ENCODE results near the gene GABRG3.

The GABRG3 gene

DNA sequence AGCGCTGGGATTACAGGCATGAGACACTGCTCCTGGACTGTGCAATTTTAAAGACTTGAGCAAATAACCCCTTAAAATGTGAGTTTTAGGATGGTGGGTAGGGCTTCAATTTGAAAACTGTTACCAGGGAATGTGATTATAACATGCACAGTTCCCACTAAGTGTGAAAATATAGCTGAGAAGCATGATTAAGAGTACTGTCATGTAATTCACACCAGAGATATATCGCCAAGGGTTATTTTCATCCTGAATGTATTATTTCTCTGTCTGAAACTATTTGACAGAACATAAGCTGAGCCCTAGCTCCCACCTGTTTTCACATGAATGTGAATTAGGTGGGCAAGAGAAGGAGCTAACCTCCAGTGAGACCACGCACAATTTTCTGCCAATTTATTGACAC, 457.2 kb downstream of the GABRG3 start:
- FAIRE-seq, result no peak

DNA sequence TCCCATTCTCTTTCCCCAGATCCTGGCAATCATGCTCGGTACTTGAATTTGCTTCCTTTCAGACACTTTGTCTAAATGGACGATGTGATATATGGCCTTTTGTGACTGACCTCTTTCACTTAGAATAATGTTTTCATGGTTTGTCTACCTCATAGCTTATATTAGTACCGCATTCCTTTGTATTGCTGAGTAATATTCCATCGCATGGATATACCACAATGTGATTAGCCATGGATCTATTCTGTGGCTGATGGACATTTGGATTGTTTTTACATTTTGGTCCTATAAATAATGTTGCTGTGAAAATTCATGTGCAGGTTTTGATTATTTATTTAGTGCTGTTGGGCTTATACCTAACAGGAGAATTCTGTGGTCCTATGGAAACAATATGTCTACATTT, 458.6 kb downstream of the GABRG3 start:
- FAIRE-seq, result no peak

DNA sequence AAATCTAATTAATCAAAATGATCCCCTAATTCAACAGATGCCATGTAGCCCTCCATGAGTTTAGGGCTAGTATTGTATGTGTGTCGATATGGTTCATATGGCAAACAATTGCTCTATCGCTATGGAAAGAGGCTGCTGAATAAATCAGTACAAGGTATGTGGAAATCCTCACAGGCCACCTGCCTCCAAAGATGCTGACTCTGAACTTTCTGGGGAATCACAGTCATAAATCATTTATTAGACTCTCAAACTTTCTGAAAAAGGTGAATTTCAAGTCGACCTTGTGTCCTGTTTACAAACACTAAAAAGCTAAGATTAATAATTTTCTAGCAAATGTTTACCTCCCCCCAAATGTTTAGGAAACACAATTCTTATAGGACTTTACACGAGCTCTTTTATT, 462.6 kb downstream of the GABRG3 start:
- no peak for FAIRE-seq

DNA sequence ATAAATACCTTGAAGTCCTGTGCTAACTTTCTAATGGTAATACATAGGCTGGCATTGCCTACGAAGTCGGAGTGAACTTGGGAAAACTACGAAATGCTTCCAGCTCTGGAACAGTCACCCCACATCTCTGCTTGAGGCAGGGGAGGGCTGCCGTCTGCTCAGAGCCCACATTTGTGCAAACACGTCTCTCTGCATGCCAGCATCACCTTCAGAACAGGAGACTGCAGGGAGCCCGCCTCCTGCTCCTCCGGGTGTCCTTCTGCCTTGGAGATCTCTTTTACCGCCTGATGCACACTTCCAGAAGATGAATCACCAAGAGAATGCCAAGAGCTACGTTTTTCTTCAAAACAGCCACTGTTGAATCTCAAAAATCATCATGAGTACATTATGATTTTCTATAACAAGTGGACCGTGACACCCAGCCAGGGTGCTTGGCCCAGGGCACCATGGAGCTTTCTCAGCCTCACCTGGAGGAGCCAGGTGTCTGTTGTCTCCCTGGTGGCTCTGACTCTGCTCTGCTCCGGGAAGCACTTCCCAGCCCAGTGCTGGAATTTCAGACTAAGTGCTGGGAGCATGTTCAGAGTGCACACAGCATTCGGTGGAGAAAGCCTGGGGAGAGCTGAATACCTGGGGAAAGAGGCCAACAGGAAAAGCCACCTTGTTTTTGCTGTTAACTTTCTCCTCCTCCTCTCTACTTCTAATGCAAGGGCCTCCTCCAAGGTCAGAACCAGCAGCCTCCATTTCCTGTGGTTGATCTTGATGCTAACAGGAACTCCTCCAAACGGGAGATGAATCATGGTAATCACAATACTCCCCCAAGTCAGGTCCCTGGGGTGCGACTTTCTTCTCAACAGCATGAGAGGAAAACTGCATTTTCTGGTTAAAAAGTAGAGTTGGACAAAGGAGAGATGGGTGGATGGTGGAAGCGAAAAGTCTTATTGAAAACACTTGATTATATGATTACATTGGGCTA, 467.7 kb downstream of the GABRG3 start:
- FAIRE-seq, result no peak

DNA sequence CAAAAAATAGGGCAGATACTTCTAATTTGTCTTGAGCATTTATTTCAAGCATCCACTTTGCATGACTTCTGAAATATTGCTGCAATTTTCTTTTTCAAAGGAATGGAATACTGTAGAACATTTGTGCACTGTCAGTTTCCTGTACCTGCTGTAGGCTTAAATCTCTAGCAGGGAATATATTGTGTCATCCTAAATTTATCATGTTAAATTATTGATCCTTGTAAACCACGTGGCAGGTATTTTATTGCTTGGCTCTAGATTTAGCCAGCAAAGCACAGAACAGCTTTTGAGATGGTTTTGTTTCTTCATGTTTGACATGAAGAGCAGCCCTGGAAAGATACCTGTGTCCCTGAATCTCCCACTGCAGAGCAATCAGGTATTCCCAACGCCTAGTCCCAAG, 470.1 kb downstream of the GABRG3 start:
- no peak for FAIRE-seq

DNA sequence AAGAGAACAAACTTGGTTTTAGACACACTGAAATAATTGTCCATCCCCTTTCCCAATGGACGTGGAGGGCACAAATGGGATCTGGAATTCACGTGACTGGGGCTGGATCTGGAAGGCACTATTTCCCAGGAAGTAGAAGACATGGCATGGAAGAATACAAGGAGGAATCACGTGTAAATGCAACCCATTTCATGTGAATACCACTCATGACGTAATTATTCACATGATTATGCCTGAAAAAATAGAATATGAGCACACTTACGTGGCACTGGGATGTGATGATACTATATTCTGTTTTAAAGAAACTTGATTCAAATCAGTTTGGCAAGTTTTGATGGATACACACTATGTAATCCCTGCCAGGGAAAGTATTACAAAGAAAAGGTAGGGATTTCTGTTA, 477.3 kb downstream of the GABRG3 start:
- FAIRE-seq, result no peak

DNA sequence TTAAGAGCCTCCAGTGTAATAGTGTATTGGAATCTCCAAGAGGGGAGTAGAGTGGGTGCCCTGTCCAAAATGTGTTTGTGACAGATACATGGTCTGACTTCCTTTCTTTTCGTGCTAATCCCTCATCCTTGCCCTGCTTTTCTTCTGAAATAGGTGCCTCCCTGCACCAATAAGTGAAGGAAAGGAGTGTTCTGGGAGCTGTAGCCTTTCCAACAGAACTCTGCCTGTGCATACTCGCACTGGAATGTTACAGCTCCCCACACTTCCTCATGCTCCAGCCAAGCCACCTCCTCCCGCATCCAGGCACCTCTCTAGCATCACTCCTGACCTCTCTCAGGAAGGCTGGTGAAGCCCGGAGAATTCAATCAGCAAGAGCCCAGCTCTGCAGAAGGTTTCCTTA, 478.0 kb downstream of the GABRG3 start:
- no peak for FAIRE-seq

DNA sequence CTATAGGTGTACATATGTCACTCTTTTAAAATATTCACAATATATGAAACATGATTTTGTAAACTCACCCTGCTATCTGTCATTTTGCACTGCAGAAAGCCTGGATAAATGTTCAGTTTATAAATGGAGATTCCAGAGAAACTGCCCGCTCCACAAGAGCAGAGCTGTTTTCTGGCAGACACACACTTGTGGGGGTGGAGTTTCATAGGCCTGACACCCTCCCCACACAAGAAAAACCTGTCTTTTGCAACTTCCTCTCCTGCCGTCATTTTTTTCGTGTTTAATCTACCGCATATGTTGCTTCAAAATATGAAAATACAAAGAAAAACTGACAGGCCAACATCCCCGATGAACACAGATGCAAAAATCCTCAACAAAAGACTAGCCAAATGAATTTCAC, 479.0 kb downstream of the GABRG3 start:
- FAIRE-seq, result no peak

DNA sequence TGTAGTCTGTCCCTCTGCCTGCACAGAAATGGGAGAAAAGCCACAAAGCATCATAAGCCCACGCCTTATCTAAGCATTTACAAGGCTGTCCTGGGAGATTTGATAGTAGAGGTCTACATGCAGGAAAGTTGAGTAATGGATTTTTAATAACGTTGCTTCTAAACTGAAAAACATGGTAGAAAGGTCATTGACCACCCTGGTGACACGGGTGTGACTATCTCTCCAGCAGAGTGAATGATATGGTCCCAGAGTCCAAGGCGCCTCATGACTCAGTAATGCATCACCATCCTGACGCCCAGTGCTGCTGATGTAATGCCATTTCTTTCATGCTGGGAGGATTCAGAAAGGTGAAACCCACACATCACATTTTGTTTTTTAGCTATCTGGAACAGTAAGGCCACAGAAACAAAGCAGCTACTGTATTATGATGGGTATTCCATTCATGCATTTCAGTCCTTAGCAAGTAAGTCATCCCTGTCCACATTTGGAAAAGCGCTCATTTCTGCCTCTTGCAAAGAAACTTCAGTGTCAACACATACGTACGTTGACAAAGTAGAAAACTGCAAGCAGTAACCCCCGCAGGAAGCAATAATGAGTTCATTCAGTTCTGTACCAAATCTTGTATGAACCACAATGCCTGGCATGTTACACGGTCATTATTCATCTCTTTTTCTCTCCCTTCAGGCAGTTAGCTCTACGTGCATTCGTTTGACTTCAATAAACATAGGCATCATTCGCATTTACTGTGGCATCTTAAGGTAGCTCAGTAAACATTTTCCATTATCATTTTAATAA, 483.5 kb downstream of the GABRG3 start:
- no peak for FAIRE-seq

DNA sequence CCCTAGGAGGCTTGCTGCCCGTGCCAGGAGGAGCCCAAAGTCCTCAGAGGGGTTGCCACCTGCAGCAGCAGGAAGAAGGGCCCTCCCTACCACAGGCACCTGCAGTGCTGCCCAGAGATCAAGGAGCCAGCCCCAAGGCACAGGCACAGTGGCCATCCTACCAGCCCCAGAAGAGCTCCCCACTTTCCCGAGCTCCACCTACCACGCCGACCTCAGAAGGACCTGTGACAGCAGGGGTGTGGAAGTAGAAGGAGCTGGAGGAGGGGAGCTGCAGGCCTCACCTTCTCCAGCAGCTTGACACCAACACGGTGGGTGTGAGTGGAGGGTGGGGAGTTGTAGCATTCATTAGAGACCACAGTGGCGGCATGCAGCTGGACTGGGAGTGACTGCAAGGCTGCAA, 485.8 kb downstream of the GABRG3 start:
- FAIRE-seq, result no peak

DNA sequence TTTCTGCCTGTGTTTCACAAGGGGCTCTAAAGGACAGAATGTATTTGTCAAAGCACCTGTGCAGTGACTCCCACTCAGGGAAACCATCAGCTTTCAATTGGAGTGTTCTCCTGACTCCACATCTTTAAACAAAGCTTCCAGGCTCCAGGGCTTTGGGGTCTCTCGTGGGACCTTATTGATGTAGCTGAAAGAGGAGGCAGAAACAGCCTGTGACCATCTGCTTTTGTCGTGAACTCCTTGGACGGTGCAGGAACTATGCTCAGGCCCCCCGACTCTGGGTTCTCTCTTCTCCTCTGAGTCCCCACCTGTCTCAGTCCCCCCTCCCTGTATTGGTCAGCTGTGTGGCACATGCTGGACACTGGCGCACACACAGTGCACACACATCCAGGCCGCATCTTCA, 486.8 kb downstream of the GABRG3 start:
- FAIRE-seq, result no peak

DNA sequence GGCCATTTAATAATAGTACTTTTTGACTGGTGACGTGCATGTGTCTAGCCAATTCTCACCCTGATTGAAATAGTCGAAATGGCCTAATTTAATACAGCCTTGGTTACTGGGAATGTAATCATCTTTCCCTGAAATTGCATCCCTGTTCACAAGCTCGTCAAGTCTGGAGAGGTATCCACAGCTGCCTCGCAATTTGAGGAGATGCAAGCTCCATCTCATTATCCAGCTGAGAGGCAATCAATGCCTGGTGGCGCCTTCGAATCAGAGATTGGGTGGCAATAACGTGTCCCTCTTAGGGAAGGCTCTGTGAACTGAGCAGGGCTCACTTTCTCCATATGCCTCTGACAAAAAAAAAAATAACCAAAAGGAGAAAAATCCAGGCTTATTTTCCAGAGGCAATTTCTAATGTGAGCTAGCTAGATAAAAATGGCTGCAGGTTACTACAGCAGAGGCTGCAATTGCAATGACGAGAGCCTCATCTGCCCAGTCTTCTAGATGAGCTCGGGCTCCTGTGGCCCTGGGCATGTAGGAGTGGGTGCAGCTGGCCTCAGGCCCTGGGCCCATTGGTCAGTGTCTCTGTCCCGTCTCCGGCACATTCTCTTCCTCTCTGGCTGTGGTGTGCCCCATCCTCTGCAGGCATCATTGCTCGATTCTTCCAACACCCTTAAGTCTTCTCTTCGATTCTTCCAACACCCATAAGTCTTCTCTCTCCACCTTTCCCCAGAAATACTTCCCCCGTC, 487.5 kb downstream of the GABRG3 start:
- no peak for FAIRE-seq

DNA sequence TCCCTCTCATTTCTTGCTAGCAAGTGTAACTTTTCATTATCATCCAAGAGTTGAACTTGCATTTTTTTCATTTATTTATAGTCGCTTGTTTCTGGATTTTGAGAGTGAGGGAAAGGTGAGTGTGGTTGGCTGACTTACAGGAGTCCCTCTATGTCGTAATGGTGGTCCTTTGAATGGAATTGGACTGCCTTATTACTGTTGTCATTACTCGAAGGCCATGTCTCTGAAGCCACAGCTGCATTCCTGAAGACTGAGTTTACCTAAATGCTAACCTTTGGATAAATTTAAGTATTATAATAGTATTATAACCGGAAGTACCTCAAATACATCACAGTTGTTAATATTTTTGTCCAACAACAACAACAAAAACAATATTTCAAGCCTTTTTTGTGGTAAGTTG, 488.9 kb downstream of the GABRG3 start:
- FAIRE-seq, result no peak

DNA sequence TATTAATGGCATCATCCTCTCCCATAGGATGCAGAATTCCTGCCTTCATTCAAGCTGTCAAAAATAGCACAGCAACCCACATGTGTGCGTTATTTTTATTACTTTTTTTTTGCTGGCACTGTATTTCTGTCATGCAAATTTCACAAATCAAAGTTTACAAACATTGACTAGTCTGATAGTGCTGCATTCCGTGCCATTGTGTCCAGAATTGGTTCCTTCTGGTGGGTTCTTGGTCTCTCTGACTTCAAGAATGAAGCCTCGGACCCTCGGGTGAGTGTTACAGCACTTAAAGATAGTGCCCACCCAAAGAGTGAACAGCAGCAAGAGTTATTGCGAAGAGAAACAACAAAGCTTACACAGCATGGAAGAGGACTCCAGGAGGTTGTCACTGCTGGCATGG, 490.2 kb downstream of the GABRG3 start:
- no peak for FAIRE-seq

DNA sequence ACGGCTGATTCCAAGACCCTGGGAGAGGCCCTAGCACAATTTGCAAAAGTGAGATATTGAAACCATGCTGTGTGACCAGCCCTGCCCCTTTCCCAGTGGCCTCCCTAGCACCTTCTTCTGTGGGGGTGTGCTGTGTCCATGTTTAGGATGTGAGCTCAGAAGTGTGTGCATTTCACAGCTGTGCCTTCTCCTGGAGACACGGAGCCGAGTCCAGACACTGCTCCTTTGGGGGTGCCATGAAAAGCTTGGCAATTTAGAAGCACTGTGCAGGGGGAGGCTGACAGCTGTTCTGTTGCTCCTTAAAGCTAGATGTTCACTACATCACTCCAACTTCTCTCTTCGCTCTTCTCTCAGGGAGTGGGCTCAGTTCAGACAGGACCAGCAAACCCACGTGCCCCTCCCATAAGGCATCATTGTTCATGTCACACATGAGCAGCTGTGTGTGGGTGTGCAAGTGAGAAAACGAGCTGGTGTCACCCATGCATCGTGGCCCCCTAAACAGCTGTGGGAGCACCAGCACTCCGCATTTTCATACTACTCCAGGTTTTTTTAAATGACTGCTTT, 492.6 kb downstream of the GABRG3 start:
- no peak for FAIRE-seq

DNA sequence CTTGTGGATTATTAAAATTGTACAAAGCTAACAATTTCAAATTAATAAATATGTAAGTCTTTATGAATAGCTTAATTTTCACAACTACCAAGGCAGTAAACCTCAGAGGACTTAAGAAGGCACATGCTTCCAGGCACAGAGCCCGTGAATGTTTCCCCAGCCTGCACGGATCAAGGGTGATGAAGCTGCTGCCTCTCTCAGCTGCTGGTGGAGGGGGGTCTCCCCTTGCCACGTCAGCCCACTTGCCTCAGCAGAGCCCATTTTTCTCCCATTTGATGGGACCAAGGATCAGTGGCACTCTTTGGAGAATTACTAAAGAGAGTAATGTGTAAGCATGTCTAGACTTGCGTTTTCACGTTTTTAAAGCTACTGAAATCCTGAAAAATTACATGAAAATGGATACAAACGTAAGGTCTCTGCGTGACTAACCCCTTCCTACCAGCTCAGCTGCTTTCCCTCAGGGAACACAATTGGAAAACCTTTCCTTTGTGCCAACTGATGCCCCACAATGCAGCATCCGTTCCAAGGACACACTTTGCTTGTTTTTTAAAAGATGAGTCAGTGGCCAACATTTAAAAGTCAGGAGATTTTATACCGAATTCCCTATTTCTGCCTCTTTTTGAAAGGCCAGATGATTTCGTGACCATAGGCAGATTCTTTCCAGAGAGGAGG, 494.1 kb downstream of the GABRG3 start:
- FAIRE-seq, result no peak

DNA sequence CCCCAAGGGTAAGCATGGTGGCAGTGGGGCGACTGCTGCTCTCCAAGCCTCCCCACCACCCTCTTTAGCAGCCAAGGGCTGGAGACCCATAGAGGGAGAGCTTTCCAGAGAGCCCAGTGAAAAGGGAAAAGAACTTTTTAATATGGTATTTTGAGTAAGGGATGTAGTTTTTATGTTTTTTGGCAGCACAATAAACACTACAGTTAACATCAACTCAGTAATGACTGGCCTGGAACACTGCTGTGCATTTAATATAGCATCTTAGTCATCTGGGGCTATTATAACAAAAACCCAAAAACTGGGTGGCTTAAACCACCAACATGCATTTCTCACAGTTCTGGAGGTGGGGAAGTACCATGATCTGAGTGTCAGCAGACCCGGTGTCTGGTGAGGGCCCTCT, 495.8 kb downstream of the GABRG3 start:
- FAIRE-seq, result no peak

DNA sequence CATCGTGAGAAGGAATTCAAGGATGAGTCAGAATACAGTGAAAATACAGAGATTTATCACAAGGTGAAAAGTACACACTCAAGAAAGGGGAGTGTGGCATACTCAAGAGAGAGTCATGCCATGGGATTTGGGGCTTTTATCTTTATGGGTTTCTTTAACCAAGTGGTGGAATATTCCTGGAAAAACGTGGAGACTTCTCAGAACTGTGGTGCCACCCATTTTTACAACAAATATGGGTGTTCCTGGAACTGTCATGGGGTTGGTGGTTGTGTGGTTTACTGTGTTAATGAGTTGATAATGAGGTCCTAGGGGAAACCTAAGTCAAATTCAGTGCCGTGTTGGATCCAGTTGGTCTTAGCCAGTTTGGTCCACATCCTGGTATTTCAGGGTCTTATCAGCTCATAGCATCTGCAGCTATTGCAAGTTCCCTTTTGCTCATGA, 497.2 kb downstream of the GABRG3 start:
- no peak for FAIRE-seq

DNA sequence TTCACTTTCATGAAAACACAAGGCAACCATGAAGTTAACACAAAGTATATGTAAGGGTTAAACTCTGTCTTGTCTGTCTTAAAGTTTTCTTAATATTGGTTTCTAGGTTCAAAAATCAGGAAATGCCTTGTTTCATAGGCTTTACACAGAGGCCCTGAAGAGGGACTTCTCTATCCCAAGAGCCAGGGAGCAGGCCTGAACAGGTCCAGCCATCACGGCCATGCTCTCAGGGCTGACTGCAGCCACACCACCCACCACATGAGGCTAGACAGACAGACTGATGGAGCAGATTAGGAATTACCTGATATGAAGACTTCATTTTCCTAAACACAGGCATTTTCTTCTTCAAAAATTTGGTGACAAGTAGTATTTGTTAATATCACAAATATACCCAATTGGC, 502.9 kb downstream of the GABRG3 start:
- no peak for FAIRE-seq

DNA sequence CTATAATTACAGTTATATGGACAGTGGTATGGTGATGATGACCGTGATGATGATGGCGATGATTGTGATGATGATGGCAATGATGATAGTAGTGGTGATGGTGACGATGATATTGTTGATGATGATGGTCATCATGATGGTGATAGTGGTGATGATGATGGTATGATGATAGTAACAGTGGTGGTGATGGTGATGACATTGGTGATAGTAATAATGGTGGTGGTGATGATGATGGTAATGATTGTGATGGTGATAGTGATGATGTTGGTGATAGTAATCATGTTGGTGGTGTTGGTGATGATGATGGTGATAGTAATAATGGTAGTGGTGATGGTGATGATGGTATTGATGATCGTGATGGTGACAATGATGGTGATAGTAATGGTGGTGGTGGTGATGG, 504.4 kb downstream of the GABRG3 start:
- FAIRE-seq, result no peak

DNA sequence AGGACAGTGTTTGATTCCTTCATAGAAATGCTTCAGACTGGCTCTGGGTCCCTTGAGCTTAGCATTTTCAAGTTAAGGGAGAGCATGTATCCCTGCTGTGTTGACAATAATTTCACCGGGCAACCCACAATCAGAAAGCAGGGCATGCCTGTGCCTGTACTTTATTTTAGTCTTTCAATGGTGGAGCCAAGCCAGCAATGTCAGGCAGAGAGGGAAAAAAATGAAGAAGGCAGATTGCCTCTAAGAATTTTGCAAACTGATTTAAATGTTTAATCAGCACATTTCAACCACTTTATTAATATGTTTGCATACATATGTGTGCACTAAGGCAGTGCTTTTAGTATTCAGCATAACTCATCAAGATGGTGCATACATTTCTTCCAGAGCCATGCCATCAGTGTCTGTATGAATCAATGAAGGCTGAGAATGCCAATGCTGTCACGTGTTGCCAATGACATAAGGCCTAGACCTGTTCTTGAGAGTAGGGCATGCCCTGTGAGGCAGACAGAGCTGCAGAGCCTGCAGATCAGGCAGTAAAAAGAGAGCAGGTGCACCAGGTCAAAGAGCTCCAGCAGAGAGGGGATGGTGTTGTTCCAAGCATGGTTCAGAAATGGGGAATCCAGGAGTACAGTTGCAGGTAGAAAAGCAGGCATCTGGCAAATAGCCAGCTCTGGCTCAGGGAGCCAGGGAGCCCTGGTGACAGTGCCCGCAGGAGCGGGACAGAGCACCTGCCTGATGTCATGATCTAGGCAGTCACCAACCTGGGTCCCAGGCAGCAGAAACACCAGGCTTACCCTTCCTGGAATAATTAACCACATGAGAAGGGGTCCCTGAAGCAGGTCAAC, 508.5 kb downstream of the GABRG3 start:
- FAIRE-seq, result no peak

Data from colon (tissue), 2 donors.